Activated CD4-positive, alpha-beta T cell treated with anti-CD3 and anti-CD28 coated beads for 1 hour (primary cell): Measurements from ENCODE around the gene BOC.

Experiments
- DNase-seq: peaks from one replicate; pipeline ENCODE4 v3.0.0-alpha.2; 2020

The BOC gene

GRCh38 chr3:113271189-113271588 is 59.8 kb downstream of the BOC start:
- no peak for DNase-seq

GRCh38 chr3:113271594-113272384 is 60.4 kb downstream of the BOC start:
- DNase-seq = no peak

DNA sequence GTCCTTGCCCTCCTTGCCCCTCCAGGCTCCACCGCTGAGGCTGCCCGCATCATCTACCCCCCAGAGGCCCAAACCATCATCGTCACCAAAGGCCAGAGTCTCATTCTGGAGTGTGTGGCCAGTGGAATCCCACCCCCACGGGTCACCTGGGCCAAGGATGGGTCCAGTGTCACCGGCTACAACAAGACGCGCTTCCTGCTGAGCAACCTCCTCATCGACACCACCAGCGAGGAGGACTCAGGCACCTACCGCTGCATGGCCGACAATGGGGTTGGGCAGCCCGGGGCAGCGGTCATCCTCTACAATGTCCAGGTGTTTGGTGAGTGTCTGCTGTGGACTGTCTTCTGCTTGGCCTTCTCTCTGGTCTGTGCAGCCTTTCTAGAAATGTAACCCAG is 61.0 kb downstream of the BOC start:
- DNase-seq = no peak

- no peak for DNase-seq
Measured at GRCh38 chr3:113273011-113273410, 61.7 kb downstream of the BOC start.

GRCh38 chr3:113273604-113274378 is 62.4 kb downstream of the BOC start:
- DNase-seq = no peak

DNA sequence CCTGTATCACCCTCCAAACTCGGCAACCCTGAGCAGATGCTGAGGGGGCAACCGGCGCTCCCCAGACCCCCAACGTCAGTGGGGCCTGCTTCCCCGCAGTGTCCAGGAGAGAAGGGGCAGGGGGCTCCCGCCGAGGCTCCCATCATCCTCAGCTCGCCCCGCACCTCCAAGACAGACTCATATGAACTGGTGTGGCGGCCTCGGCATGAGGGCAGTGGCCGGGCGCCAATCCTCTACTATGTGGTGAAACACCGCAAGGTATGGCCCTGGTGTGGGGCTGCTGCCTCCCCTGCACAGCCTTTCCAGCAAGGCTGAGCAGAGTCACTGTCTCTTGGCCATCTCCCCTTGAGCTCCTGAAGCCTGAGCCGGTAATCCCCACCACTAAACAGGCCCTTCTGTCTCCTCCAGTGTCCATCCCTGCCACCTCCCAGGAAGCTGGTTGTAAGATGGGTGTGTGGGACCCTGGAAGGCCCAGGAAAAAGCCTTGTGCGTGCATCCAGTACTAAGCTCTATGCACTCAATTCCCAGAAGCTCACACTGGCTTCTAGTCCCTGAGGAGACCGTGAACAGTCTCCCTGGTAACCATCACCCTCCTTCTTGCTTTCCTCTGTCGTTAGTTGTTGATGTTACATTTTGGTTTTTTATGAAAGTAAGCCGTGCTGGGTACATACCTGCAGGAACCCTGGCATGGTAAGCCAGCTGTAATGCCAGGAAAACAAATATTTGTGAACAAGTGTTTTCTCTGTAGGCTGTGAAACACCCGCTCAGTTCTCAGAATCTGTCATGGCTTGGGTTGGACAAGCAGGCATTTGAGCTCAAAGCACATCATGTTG is 63.3 kb downstream of the BOC start:
- no peak for DNase-seq

DNA sequence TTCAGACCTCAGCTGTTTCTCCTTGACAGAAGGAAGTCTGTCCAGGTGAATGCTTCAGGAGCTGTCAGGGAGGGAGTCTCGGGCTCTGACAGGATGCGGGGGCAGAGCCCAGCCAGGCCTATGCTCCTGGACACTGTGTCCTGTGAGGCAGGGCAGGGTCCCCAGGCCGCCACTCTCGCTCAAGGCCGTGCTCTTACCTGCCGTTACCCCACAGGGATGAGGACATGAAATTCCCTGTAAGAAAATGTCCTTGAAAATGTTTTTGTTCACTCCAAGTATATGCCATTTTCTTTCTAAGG is 63.9 kb downstream of the BOC start:
- no peak for DNase-seq

- no peak for DNase-seq
Measured at GRCh38 chr3:113275583-113275928, 64.2 kb downstream of the BOC start.

GRCh38 chr3:113275929-113276750 is 64.8 kb downstream of the BOC start:
- no peak for DNase-seq

DNA sequence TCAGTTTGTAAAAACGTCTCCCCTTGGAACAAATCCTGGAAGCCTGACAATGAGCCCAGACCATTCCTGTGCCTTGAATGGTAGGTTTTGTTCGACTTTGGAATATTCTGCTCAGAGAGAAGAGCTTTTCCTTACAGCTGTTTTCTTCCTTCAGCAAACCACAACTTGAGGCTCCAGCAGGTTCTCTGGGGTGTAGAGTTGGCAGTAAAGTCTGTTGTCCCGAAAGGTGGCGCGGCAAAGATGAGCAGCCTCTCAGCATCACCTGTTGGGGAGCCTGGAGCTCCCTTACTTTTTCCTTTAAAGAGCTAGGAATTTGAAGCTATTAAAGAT is 65.4 kb downstream of the BOC start:
- DNase-seq = no peak

- DNase-seq = no peak
Measured at GRCh38 chr3:113277414-113277813, 66.1 kb downstream of the BOC start.

DNA sequence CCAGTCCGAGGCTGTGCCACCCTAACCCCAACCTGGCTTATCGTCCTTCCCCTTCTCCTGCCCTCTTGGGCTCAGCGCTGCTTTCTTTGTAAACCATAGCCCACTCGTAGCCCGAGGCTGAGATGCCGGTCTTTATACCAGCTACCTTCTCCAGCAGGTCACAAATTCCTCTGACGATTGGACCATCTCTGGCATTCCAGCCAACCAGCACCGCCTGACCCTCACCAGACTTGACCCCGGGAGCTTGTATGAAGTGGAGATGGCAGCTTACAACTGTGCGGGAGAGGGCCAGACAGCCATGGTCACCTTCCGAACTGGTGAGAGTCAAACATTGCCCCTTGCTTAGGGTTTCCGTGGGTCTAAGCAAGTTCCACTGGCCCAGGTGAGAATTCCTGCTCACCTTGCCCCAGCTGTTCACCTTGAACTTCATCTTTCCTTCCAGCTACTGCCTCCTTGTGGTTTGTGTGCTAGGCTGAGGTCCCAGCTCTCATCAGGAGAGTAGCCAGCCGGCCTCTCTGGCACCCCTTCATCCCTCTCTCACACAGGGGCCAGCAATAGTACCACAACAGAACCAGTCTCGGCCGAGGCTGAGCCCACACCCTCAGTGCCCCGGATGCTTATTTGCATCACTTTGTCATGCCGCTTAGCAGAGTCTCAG is 66.7 kb downstream of the BOC start:
- no peak for DNase-seq

GRCh38 chr3:113278599-113278955 is 67.2 kb downstream of the BOC start:
- DNase-seq = no peak

- no peak for DNase-seq
Measured at GRCh38 chr3:113279686-113280085, 68.3 kb downstream of the BOC start.

DNA sequence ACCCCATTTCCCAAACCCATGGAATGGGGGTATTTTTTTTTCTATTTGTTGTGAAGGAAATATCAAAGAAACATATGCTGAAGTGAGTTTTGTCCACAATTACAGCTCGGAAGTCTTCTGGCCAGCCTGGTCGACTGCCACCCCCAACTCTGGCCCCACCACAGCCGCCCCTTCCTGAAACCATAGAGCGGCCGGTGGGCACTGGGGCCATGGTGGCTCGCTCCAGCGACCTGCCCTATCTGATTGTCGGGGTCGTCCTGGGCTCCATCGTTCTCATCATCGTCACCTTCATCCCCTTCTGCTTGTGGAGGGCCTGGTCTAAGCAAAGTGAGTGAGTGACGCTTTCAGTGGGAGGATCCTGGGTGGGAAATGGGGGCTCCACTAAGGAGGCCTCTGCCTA is 71.9 kb downstream of the BOC start:
- no peak for DNase-seq

DNA sequence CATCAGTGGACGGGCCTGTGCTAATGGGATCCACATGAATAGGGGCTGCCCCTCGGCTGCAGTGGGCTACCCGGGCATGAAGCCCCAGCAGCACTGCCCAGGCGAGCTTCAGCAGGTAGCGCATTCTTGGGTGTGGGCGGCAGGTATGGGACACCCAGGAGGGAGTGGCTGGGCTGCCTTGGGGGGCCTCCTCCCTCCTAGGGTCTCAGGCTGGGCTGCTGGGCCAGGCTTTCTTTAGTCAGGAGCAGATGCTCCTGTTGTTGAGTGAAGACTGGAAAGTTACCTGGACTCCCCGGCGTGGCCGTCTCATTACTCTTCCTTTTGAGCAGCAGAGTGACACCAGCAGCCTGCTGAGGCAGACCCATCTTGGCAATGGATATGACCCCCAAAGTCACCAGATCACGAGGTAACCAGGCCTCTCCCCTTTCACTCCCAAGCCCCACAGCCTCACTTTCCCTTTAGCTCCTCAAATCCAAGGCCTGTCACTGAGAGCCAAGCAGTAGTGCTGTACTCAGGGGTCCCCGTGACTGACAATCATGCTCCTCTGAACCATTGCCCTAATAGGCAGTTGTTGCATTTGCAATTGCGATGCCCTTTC is 73.2 kb downstream of the BOC start:
- DNase-seq = no peak

DNA sequence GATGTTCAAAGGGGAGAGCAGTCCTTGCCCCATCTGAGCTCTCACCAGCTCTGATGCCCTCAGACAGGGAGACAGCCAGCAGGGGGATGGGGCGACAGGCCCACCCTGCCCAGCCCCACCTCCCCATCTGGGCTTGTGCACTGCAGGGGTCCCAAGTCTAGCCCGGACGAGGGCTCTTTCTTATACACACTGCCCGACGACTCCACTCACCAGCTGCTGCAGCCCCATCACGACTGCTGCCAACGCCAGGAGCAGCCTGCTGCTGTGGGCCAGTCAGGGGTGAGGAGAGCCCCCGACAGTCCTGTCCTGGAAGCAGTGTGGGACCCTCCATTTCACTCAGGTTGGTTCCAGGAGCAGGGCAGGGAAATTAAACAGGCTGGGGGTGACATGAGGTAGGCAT is 73.9 kb downstream of the BOC start:
- no peak for DNase-seq

- DNase-seq = no peak
Measured at GRCh38 chr3:113285741-113286140, 74.4 kb downstream of the BOC start.

- DNase-seq = no peak
Measured at GRCh38 chr3:113286524-113286923, 75.2 kb downstream of the BOC start.

GRCh38 chr3:113287111-113287802 is 75.9 kb downstream of the BOC start:
- no peak for DNase-seq

DNA sequence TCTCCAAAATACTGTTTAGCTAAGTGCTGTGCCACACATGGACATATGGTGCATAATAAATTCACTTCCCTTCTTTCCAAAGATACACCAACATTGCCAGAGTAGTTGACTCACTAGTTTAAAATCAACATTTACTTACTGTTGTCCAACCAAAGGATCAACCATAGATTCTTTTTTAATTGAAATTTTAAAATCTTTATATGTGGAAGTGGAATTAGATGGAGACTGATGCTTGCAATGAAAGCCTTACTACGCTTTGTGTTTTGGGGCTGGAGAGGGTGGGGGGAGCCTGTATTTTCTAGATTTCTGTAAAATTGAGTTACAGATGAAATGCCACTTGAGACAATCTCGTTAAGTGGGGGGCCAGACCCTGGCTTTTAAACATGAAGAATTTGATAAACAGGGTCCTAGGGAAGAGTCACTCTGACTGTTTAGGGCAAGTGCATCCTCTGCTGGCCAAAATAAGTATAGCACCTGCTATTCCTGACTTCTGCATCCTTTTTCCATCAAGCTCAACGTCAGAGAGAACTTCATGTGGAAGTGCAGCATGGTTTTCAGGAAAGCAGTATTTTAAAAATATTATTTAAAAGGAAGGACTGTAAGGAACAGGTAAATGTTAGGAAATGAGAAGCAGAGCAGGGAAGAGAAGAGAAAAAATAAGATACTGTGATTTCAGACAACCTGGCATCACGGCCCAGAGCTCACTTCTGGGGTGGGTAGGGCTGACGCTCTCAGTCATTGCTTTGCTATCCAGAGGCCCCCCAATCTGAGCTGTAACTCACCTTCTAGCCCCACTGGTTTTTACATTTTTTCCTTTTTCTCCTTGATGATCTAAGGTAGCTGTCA is 76.7 kb downstream of the BOC start:
- DNase-seq = no peak
